ENCODE data around the gene ZKSCAN1.
"Not testable (repeated sequence)": the region's sequence is repeated elsewhere in the genome, so short reads cannot be mapped to it uniquely, and the experiment has no call there.

Gene ZKSCAN1

GRCh38 chr7:100003711-100004661 lies 11.4 kb upstream of the ZKSCAN1 start:
- no peak for DNase-seq

- no peak for DNase-seq
These were observed 7.5 kb upstream of the ZKSCAN1 start for GRCh38 chr7:100007887-100008286.

- DNase-seq, result no peak
These were observed 6.9 kb upstream of the ZKSCAN1 start for GRCh38 chr7:100008525-100008924.

- not testable (repeated sequence) for DNase-seq
These were observed 5.4 kb upstream of the ZKSCAN1 start for GRCh38 chr7:100009952-100010351.

GRCh38 chr7:100010901-100011300 lies 4.5 kb upstream of the ZKSCAN1 start:
- no peak for DNase-seq

DNA sequence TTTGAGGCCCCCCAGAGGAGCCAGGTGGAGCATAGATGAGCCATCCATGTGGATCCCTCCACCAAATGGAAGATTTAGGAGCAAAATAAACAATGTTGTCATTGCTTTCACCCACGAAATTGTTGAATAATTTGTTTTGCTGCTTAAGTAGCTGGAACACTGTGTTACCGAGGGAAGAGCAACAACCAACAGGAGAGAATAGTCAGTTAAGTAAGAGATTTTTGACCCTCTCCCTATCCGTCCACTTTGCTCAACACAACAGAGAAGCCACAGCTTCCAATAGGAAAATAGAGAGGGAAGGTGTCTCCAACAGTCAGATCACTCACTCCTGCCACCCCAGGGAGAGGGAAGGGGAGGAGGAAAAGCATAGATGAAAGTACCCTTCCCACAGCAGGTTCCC lies 3.9 kb upstream of the ZKSCAN1 start:
- DNase-seq, result no peak

- not testable (repeated sequence) for DNase-seq
These were observed 2.7 kb upstream of the ZKSCAN1 start for GRCh38 chr7:100012385-100013327.

GRCh38 chr7:100013328-100013676 lies 2.1 kb upstream of the ZKSCAN1 start:
- DNase-seq, result no peak

- DNase-seq, result no peak
These were observed 962 bp downstream of the ZKSCAN1 start for GRCh38 chr7:100016215-100016901.

DNA sequence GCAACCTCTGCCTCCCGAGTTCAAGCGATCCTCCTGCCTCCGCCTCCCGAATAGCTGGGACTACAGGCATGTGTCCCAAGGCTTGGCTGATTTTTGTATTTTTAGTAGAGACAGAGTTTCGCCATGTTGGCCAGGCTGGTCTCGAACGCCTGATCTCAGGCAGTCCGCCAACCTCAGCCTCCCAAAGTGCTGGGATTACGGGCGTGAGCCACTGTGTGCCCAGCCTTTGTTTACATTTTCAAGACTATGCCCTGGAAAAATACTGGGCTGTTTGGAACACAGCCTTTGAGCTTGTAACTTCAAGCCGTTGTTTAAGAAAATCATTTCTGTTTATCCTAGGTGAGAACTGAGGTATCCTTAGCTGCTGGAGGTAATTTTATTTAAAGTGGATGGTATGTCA lies 1.9 kb downstream of the ZKSCAN1 start:
- no peak for DNase-seq

GRCh38 chr7:100017875-100018274 lies 2.5 kb downstream of the ZKSCAN1 start:
- DNase-seq, result no peak

GRCh38 chr7:100019908-100020307 lies 4.5 kb downstream of the ZKSCAN1 start:
- DNase-seq, result peak in 1 of 2 experiments; percentile 33

GRCh38 chr7:100021297-100021696 lies 5.9 kb downstream of the ZKSCAN1 start:
- DNase-seq, result no peak

GRCh38 chr7:100022621-100023020 lies 7.2 kb downstream of the ZKSCAN1 start:
- DNase-seq, result no peak

DNA sequence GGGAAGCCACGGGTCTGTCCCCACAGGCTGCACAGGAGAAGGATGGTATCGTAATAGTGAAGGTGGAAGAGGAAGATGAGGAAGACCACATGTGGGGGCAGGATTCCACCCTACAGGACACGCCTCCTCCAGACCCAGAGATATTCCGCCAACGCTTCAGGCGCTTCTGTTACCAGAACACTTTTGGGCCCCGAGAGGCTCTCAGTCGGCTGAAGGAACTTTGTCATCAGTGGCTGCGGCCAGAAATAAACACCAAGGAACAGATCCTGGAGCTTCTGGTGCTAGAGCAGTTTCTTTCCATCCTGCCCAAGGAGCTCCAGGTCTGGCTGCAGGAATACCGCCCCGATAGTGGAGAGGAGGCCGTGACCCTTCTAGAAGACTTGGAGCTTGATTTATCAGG lies 8.1 kb downstream of the ZKSCAN1 start:
- DNase-seq, result no peak

DNA sequence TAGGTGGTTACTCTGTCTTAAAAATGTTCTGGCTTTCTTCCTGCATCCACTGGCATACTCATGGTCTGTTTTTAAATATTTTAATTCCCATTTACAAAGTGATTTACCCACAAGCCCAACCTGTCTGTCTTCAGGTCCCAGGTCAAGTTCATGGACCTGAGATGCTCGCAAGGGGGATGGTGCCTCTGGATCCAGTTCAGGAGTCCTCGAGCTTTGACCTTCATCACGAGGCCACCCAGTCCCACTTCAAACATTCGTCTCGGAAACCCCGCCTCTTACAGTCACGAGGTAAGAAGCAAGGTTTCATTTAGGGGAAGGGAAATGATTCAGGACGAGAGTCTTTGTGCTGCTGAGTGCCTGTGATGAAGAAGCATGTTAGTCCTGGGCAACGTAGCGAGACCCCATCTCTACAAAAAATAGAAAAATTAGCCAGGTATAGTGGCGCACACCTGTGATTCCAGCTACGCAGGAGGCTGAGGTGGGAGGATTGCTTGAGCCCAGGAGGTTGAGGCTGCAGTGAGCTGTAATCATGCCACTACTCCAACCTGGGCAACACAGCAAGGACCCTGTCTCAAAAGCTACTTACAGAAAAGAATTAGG lies 8.7 kb downstream of the ZKSCAN1 start:
- no peak for DNase-seq

GRCh38 chr7:100027197-100027596 lies 11.8 kb downstream of the ZKSCAN1 start:
- no peak for DNase-seq

GRCh38 chr7:100029596-100029995 lies 14.2 kb downstream of the ZKSCAN1 start:
- DNase-seq, result no peak

DNA sequence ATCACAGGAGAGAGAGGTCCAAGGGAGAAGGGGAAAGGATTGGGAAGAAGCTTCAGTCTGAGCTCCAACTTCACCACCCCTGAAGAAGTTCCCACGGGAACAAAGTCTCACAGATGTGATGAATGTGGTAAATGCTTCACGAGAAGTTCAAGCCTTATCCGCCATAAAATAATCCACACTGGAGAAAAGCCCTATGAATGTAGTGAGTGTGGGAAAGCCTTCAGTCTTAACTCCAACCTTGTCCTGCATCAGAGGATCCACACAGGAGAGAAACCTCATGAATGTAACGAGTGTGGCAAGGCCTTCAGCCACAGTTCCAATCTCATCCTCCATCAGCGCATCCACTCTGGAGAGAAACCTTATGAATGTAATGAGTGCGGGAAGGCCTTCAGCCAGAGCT lies 18.1 kb downstream of the ZKSCAN1 start:
- no peak for DNase-seq

GRCh38 chr7:100034871-100035510 lies 19.6 kb downstream of the ZKSCAN1 start:
- no peak for DNase-seq

DNA sequence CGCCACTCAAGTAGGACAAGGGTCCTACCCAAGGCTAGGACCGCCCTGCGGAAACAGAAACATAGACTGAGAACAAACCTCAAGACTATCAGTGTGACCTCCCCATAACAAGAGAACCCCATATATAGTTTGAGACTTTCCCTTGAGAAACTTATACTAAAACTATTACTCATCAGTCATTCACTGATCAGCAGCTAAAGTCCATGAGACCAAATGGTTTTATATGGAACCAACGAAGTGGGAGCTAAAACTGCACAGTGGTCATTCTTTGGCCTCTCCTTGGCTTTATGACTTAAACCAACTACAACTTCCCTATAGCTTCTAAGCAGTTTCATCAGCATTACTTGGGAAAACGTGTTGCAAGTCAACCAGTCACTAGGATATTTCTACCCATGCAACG lies 20.5 kb downstream of the ZKSCAN1 start:
- DNase-seq, result no peak

GRCh38 chr7:100038326-100038725 lies 22.9 kb downstream of the ZKSCAN1 start:
- DNase-seq, result no peak

All from NCI-H187 (cell line).